NCI-H128 (cell line): ENCODE measurements around the gene MARCHF9.
A peak's percentile ranks its signal among the peaks of the same experiment; 100 is the strongest.

Experiments
- DNase-seq: peaks from one replicate; lab custom pipeline; 2025; ENCODE audit not compliant: unreplicated experiment; lab: John Stamatoyannopoulos, UW

The MARCHF9 gene

DNA sequence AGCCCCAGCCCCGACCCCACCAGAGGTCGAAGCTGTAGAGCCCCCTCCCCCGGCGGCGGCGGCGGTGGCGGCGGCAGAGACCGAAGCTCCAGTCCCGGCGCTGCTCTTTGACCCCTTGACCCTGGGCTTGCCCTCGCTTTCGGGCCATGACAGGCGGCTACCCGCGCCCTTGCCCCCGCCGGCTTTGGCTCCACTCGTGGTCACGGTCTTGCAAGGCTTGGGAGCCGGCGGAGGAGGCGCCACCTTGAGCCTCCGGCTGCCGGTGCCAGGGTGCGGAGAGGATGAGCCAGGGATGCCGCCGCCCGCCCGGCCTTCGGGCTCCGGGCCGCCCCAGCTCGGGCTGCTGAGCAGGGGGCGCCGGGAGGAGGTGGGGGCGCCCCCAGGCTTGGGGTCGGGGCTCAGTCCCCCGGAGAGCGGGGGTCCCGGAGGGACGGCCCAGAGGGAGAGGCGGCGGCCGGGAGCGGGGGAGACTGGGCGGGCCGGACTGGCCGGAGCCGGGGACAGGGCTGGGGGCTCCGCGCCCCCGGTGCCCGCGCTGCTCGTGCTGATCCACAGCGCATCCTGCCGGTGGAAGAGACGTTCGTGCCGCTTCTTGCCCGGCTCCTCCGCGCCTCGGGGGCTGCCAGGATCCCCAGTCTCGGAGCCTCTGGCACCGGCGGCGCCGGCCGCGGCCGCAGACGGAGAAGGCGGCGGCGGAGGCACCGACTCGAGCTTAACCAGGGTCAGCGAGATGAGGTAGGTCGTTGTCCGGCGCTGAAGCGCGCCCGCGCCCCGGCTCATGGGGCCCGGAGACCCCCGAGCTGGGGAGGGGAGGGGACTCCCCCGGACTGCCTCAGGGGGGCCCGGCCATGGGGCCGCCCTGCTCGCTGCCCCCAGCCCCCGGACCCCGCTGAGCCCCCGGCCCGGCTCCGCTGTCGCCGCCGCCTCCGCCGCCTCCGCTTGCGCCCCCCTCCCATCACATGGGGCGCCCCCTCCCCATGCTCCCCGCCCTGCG lies 17.1 kb upstream of the MARCHF9 start:
- DNase-seq, result no peak

DNA sequence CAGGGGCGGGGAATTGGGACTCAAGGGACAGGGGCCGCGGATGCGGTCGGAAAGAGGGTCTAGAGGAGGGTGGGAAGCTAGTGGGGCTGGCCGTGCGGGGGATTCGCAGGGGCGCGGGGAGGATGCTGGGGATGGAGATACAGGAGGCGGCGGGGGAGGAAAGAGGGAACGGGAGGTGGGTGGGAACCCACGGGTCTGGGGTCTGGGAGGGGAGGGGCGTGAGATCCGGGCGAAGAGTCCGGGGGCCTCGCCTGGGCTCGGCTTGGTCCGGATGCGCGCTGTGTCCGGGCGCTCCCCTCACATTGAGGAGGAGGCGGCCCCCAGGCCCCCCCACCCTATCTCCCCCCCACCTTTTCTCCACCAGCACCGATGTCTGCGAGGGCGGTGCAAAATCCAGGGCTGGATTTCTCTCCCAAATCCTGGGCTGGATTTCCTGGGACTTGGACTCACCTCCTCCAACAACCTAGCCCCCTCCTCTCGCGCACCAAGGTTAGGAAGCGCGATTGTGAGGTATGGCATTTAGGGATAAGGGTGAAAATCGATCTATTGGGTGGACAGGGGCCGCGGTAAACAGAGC lies 16.2 kb upstream of the MARCHF9 start, which contains the start of gene AGAP2:
AGAP2 (minus strand) TSS at position 82 of the 577 bp plus-strand sequence. CDS start 496 bp downstream, outside the sequence.
- DNase-seq, result no peak

DNA sequence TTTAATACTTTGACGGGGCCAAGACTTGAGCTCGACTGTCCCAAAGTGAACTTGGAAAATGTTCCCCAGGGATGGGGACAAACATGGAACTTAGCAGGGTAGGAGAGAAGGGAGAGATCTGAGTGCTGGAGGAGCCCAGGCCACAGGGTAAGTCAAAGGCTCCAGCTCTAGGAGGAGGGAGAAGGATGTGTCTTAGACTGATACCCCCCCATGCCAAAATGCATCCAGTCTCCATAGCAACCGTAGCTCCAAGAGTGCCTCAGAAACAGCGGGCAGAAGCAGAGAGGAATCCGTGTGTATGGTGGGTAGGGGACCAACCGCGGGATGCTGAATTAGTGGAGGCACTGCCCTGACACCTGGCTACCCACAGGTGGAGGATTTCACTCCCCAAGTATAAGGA lies 15.5 kb upstream of the MARCHF9 start:
- no peak for DNase-seq

DNA sequence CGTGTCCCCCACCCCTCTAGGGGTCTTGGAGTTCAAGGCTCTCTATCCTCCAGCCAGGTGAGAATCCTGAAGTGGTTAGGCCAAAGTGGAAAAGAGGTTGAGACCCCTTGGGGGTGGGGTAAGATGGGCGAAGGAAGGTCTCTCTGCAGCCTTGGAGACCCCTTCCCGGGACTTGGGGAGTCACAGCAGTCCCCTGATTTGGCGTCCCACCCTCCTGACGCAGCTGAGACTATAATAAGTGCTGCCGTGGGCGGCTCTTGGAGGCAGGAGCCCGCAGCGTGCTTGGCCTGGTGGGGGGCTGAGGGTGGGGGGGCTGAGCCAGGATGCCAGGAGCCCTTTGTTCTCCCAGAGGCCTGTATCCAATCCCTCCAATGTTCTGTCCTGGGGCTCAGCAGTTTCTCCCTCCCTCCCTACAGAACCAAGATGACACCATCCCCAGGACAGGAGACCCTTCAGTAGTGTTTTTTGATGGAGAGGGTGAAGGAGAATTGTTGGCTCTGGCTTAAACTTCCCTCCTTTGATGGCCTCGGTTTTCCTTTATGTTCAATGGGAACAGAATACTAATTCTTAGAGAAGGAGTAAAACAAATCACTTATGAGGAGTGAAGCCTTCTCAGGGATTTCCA lies 14.9 kb upstream of the MARCHF9 start:
- DNase-seq, result no peak

DNA sequence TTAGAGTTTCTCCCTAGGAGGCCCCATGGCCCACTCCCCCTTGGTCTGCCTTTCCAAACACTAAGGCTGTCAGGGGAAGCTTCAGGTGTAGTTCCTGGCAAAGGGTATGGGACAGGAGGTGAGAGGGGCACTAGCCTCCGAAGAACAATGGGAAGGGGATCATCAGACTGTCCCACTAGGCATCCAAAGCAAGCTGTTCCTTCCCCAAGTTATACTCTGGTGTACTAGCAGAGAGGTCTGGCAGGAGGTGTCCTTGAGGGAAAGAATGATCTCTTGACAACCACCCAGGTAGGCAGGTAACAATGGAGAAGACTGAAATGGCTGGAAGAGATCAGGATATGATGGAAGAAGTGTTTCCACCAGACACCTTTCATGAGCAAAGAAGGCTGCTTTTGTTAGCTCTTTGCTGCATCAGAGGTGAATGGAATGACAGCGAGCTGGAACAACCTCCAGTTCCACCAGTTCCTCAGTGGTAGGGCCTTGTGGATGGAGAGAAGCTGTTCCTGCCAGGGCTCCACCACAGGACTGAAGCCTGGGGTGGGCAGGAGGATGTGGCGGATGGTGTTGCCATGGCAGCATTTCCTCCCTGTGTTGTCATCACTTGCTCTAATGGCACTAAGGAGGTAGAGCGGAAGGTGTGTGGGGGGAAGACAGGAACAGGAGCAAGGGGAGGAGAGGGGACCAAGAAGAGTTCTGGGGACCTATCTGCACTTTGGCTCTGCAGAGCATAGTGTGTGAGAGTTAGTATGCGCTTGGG lies 14.1 kb upstream of the MARCHF9 start:
- DNase-seq, result no peak

DNA sequence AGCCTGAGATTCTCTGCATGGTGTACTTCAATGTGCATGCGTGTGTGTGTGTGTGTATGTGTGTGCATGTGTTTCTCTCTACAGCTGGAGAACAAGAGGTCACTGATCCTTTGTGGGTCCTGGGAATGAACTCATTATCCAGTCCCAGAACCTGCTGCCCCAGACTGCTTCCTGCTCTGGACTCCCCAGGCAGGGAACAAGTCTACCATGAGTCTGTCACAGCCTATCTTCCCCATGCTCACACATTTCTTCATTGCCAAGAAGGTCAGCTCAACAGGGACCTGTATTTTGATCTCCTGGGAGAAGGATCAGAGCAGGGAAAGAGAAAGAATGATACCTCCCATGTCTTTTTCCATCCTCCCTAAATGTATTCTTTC lies 13.5 kb upstream of the MARCHF9 start:
- no peak for DNase-seq

DNA sequence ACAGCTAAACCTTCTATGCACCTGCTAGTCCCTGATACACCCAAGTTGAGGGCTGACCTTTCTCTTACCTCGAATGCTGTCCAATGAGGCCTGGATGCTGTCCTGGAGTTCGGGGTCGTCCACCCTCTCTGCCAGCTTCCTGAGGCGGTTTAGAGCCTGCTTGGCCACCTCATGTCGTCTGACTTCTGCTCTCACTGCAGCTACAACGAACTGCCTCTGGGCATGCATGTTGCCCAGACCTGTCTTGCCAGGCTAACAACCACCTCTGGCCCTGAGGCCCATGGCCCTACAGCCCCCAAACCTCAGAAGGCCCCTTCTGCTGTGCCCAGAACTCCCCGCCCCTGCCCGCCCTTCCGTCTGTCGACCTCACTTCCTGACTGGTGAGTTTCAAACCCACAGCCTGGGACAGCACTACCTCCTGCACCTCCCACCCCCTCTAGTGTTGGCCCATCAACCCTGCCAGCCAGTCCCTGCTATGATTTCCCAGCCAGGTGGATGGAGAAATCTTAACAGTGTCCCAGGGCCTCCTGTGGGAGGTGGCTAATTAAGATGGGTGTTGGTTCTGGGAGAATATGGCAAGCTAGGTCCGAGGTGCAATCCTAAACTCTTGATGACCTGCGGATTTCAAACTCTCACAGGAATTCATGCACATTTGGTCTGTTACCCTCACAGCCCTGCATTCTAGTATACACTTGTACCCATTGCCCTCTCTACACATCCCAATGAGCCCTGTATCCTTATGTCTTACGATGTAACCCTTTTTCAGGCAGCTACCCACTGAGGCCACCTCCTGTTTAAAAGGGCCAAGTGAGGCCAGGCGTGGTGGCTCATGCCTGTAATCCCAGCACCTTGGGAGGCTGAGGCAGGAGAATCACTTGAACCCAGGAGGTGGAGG lies 12.8 kb upstream of the MARCHF9 start:
- DNase-seq, result no peak

DNA sequence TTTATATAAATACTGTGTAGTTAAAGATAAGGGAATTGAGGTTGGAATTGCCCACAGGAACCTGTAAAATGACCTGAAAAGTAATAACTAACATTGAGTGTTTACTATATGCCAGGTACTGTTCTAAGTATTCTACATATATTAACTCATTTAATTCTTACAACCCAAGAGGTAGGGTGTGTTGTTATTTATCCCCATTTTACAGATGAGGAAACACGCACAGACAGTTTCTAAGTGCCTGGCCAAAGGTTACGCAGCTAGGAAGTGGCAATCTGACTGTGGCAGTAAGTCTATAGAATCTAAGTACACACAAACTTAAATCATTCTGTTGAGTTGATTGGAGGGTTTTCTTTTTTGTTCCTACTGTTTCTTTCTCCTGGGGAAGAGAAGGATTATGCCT lies 11.1 kb upstream of the MARCHF9 start:
- DNase-seq, result no peak

DNA sequence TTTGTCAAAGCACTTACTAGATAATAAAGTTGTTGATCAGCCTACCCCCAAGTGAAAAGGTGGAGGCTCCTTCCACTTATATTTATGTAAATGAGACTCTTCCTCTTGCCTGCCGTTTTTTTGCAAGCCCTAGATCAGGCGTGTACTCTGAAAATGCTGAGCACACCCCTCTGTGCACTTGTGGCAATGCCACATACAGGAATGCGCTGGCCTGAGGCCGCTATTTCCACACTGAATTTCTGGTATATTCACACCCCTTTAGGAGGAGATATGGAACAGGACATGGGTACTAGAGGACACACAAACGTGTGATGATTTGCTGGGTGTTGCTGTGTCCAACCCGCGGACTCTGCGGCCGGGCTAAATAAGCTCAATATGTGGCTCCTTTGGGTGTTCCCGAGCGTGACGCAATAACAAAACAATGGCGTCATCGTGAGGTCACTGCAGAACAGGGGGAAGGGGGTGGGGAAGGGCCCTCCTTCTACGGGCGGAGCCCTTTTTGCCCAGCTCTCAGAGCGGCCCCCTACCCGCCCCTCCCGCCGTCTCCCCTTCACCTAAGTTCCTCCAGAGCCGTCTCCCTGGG lies 10.6 kb upstream of the MARCHF9 start:
- no peak for DNase-seq

DNA sequence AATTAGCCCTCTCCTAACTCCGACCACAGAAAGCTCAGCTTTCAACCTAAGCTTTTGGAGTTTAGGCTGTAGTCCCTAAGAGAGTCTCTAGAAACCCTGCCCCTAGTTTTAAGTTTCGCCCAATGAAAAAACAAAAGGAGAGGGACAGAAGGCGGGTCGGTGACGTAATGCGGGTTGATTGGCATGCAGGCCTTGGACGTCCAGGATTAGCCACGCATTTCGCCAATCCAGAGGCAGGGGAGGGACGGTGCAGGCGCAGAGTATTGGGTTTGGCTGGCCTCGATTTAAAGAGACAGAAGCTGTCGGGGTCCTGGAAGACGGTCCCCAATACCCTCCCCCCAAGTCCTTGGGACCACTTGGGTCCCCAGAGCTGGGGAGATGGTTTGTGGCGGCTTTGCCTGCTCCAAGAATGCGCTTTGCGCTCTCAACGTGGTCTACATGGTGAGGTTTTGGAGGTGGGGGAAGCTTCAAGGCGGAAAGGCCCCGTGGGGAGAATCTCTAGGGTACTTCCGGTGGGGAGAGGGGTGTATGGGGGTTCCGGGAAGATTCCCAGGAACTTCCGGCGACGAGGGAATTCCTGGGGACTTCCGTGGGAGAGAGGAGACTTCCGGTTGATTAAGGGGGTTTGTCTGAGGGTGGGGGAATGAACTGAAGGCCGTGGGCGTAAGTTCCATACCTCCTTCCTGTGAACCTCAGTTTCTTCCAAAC lies 10.0 kb upstream of the MARCHF9 start, which contains the start of gene TSPAN31:
TSPAN31 (plus strand) TSS at position 263 of the 708 bp plus-strand sequence; CDS start at position 379, 116 bp downstream.
- peak; percentile 94 for DNase-seq

DNA sequence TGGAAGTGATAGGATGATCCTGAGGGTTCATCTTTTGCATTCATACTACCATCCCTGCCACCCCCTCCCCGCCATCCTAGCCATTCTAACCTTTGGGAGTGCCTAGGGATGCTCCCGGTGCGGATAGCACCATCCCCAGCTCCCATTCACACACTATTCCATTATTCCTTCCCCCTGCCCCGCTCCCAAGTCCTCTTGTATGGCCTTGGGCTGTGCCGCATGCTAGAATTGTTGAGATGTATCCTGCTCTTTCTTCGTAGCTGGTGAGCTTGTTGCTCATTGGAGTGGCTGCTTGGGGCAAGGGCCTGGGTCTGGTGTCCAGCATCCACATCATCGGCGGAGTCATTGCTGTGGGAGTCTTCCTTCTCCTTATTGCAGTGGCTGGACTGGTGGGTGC lies 9.4 kb upstream of the MARCHF9 start:
- no peak for DNase-seq

DNA sequence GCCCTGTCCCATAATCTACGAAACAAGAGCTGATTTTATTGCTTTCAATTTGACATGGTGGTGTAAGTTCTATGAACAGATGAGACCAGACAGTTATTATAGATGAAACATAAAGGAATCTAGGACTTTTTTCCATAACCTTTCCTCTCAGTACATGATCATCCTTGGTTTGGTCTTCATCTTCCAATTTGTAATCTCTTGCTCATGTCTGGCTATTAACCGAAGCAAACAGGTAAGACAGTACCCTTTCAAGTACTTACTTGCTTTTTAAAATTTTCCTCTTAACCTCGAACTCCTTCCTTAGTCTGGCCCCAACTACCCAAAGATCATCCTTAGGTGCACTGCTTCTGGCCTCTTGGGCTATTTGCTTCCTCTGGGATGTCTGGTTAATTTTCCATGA lies 8.9 kb upstream of the MARCHF9 start:
- no peak for DNase-seq

DNA sequence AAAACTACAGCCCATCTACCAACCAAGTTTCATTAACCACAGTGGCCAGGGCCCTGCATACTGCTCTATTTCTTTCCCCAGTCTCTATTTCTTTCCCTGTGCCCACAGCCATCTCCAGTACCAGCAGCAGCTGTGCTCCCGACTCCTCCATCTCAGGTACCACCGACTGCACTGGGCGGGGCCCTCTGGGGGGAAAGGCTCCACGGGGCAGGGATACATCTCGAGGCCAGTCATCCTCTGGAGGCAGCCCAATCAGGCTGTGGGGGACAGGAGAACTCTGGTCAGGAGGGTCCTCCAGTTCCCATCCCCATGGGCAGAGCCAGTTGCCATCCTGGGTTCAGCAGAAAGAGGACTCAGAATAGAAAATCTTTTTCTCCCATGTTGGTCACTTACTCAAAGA lies 5.8 kb upstream of the MARCHF9 start:
- DNase-seq, result no peak

DNA sequence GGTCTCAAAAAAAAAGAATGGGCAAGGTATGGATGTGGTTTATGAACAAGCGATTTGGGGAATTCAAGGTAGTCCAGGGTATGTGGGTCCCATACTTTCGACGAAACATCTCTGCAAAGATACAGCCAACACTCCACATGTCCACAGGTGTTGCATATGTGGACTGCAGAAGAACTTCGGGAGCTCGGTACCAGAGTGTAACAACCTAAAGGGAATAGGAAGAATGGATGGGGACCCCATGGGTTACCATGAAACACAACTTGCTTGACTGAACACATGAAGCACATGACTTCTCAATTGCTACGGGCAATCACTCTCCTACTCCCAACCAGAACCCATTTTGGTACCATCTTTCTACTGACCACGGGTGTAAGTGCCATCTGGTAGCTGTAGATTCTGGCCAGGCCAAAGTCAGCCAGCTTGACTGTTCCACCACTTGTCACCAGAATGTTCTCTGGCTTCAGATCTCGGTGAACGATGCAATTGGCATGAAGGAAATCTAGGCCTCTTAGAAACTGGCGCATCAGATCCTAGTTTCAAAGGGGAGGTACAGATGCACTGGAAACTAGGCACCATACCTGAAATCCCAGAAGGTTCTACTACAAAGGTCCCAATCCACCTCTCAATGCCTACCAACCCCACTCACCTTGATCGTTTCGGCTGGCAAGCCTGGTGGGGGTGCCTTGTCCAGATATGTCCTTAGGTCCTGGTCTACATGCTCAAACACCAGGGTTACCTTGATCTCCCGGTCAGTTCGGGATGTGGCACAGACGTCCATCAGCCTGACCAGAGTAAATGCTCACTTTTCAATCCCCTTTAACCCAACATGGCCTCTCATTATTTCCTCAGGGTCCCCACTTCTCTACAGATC lies 4.1 kb upstream of the MARCHF9 start:
- no peak for DNase-seq

DNA sequence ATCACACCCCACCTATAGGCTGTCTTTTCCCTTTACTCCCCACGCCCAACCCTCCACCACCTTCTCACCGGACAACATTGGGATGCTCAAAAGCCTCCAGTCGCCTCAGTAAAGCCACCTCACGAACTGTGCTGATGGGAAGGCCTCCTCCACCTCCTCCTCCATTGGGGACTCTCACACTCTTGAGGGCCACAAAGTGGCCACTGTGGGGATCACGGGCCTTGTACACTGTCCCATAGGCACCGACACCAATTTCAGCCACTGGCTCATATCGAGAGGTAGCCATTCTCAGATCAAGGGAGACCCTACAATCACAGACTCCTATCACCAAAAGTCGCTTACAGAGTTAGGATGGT lies 3.5 kb upstream of the MARCHF9 start:
- no peak for DNase-seq

DNA sequence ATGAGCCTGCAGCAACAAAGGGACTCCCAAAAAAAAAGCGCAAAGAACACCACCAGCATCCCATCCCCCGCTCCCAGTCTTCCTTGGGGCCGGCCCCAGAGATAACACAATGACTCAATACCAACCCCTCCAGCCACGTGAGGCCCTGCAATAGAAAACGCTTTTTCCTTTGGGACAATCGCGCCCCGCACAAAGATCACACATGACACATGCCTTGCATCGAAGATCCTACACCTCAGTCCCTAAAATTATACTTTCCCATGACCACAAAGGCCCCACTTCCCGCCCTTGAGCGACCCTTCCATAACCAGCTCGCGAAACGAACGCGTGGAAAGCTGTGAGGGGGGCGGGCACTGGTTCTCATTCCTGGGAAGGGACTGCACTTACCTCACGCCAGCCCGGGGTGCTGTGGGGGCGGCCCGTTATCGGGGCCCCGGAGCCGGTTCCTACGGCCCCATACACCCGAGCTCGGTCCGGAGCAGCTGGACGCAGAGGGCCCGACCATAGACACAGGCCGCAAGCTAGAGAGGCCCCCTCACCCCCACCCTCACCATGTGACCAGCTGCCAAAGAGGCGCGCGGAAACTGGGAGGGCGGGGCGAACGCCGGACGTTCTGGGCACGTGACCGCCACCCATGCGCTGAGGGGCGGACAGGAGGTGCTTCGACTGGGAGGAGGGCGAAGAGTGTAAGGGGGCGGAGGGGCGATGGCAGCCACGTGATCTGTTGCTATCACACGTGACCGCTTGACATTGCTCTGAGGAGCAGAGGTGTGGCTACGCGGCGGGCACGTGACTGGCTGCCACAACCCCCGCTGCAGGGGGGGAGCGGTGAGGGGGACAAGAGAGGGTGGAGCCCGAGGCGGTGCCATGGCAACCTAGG lies 2.9 kb upstream of the MARCHF9 start, which contains the start of gene CDK4:
CDK4 (minus strand) TSS at position 523 of the 880 bp plus-strand sequence. CDS start 593 bp downstream, outside the sequence.
- DNase-seq, result peak; percentile 98

DNA sequence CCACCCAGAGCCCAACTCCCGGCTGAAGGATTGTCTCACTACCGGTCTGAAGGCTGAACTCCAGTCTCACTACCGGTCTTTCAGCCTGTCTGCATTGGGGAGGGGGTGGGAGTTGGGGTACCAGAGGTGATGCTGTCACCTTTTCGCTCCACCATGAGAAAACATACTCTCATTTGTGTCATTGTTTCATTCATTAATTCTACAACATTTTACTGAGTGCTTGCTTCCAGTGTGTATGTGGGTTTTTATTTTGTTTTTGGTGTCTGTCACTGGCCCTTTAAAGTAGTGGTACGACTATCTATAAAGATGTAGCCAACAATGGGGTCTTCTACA lies 2.3 kb upstream of the MARCHF9 start:
- no peak for DNase-seq
